Neural progenitor cell (in vitro differentiated cells): ENCODE results near the gene UBE2L3. TPM values are rescaled to one million over a fixed set of nuclear protein-coding genes. Genes with fewer than 3 reads are reported as not detected.
A peak's percentile ranks its signal among the peaks of the same experiment; 100 is the strongest.
"Not testable (repeated sequence)": the region's sequence is repeated elsewhere in the genome, so short reads cannot be mapped to it uniquely, and the experiment has no call there.

Experiments
- DNase-seq: peaks from one replicate; pipeline ENCODE4 v3.0.0-alpha.2; 2016; ENCODE audit warnings: low spot score
- H2AFZ ChIP-seq: fragments of 200-600 bp; sonication (generic); replicated peaks from 2 replicates; pipeline ENCODE4 v1.6.1; 2016; ENCODE audit warnings: antibody characterized with exemption
- H3F3A ChIP-seq: fragments of 200-600 bp; sonication (generic); 2 replicates; pipeline ENCODE4 v1.6.1; 2016; ENCODE audit warnings: antibody characterized with exemption, low read depth
- H3K27ac ChIP-seq: fragments of 200-600 bp; sonication (generic); 2 replicates; pipeline ENCODE4 v1.5.1; 2016; ENCODE audit warnings: mild to moderate bottlenecking
- H3K27me3 ChIP-seq: fragments of 200-600 bp; sonication (generic); 2 replicates; pipeline ENCODE4 v1.6.1; 2016; ENCODE audit warnings: mild to moderate bottlenecking, moderate library complexity
- H3K36me3 ChIP-seq: fragments of 200-600 bp; sonication (generic); 2 replicates; pipeline ENCODE4 v1.5.1; 2016
- H3K4me1 ChIP-seq: fragments of 200-600 bp; sonication (generic); 2 replicates; pipeline ENCODE4 v1.6.1; 2016; ENCODE audit warnings: mixed run types
- H3K4me2 ChIP-seq: fragments of 200-600 bp; sonication (generic); 2 replicates; pipeline ENCODE4 v1.6.1; 2016
- H3K4me3 ChIP-seq: fragments of 200-600 bp; sonication (generic); 2 replicates; pipeline ENCODE4 v1.5.1; 2016
- H3K79me2 ChIP-seq: fragments of 200-600 bp; sonication (generic); 2 replicates; pipeline ENCODE4 v1.6.1; 2016; ENCODE audit warnings: low read depth
- H3K9ac ChIP-seq: fragments of 200-600 bp; sonication (generic); 2 replicates; pipeline ENCODE4 v1.6.1; 2016
- H3K9me3 ChIP-seq: fragments of 200-600 bp; sonication (generic); 2 replicates; pipeline ENCODE4 v1.5.1; 2016; ENCODE audit warnings: low read depth
- H4K20me1 ChIP-seq: fragments of 200-600 bp; sonication (generic); 2 replicates; pipeline ENCODE4 v1.6.1; 2016; ENCODE audit warnings: low read depth
- H3K27ac Mint-ChIP-seq: 3 replicates; pipeline ENCODE4 v1.8.0; 2021; ENCODE audit warnings: mixed read lengths
- H3K27me3 Mint-ChIP-seq: 2 replicates; pipeline ENCODE4 v1.8.0; 2022; ENCODE audit warnings: low read depth, mild to moderate bottlenecking, inconsistent platforms, moderate library complexity, mixed read lengths; ENCODE audit not compliant: insufficient read depth
- H3K36me3 Mint-ChIP-seq: 3 replicates; pipeline ENCODE4 v1.8.0; 2021; ENCODE audit warnings: mixed read lengths
- H3K4me1 Mint-ChIP-seq: 3 replicates; pipeline ENCODE4 v1.8.0; 2021; ENCODE audit warnings: mixed read lengths
- H3K4me3 Mint-ChIP-seq: 3 replicates; pipeline ENCODE4 v1.8.0; 2021; ENCODE audit warnings: mild to moderate bottlenecking, moderate library complexity, mixed read lengths
- H3K9me3 Mint-ChIP-seq: 3 replicates; pipeline ENCODE4 v1.8.0; 2020; ENCODE audit warnings: mixed read lengths
- CTCF ChIP-seq: fragments of 200-600 bp; sonication (generic); IDR thresholded peaks from 2 replicates; pipeline ENCODE4 v1.5.1; 2017; ENCODE audit warnings: antibody characterized with exemption, mild to moderate bottlenecking
- EZH2 ChIP-seq: fragments of 200-600 bp; sonication (generic); IDR thresholded peaks from 2 replicates; pipeline ENCODE4 v1.6.1; 2017; ENCODE audit warnings: antibody characterized with exemption, mild to moderate bottlenecking, moderate library complexity
- EZH2phosphoT487 ChIP-seq: fragments of 200-600 bp; sonication (generic); IDR thresholded peaks from 2 replicates; pipeline ENCODE4 v1.6.1; 2017; ENCODE audit warnings: antibody characterized with exemption
- total RNA-seq: library from RNA; depleted of rRNA; stranded (reverse); fragments of >200 nt; gene quantifications from 2 replicates; pipeline ENCODE4 v1.2.3, GENCODE V29; 2015; ENCODE audit warnings: low replicate concordance

The UBE2L3 gene
- total RNA-seq, 1 donor from 2014 or later = 61.2 TPM

GRCh38 chr22:21563912-21564311 lies 3.6 kb upstream of the UBE2L3 start:
- no peaks in the 10 kb centered on the region for H3K9me3 ChIP-seq
- Mint-ChIP-seq H3K4me3 (no peak overlapping the region), H3K9me3 (no peaks in the 10 kb centered on the region), H3K36me3 (no peaks in the 10 kb centered on the region), H3K27me3 (peaks cover 7% of the 10 kb centered on the region), H3K27ac (no peak overlapping the region), H3K4me1 (peaks cover 8% of the 10 kb centered on the region)
- peaks cover 13% of the 10 kb centered on the region for H3F3A ChIP-seq
- TF ChIP-seq EZH2phosphoT487 (no peak), CTCF (no peak), EZH2 (no peak)
- peaks cover 9% of the 10 kb centered on the region for H4K20me1 ChIP-seq
- DNase-seq = no peak
- no peak overlapping the region for H3K9ac ChIP-seq
- no peaks in the 10 kb centered on the region for H3K36me3 ChIP-seq
- H3K4me2 ChIP-seq = no peak overlapping the region
- no peak overlapping the region for H3K27ac ChIP-seq
- H3K27me3 ChIP-seq = no peaks in the 10 kb centered on the region
- H3K4me3 ChIP-seq = no peak overlapping the region
- no peak overlapping the region for H2AFZ ChIP-seq
- H3K4me1 ChIP-seq = peaks cover 7% of the 10 kb centered on the region
- H3K79me2 ChIP-seq = peaks cover 14% of the 10 kb centered on the region

- Histone ChIP-seq H2AFZ (no peak overlapping the region), H3K27ac (no peak overlapping the region), H4K20me1 (peaks cover 14% of the 10 kb centered on the region), H3K4me3 (no peak overlapping the region), H3K4me2 (no peak overlapping the region), H3K9me3 (no peaks in the 10 kb centered on the region), H3F3A (peaks cover 18% of the 10 kb centered on the region), H3K9ac (no peak overlapping the region), H3K79me2 (peaks cover 19% of the 10 kb centered on the region), H3K36me3 (no peaks in the 10 kb centered on the region), H3K4me1 (peaks cover 12% of the 10 kb centered on the region), H3K27me3 (no peaks in the 10 kb centered on the region)
- Mint-ChIP-seq H3K9me3 (no peaks in the 10 kb centered on the region), H3K27ac (no peak overlapping the region), H3K4me1 (peaks cover 13% of the 10 kb centered on the region), H3K27me3 (peaks cover 7% of the 10 kb centered on the region), H3K4me3 (no peak overlapping the region), H3K36me3 (no peaks in the 10 kb centered on the region)
- no peak for TF ChIP-seq CTCF
- no peak for TF ChIP-seq EZH2phosphoT487
- TF ChIP-seq EZH2 = no peak
- no peak for DNase-seq
Measured at GRCh38 chr22:21564411-21564810, 3.1 kb upstream of the UBE2L3 start.

GRCh38 chr22:21568347-21569075 lies 997 bp downstream of the UBE2L3 start:
- Mint-ChIP-seq H3K9me3 (no peaks in the 10 kb centered on the region), H3K27me3 (peaks cover 7% of the 10 kb centered on the region), H3K27ac (peak overlapping the region; percentile 97), H3K4me3 (peak overlapping the region; percentile 97), H3K36me3 (peaks cover 6% of the 10 kb centered on the region), H3K4me1 (peaks cover 36% of the 10 kb centered on the region)
- peaks cover 25% of the 10 kb centered on the region for H3K4me1 ChIP-seq
- H3K27ac ChIP-seq = peak overlapping the region; percentile 89
- no peaks in the 10 kb centered on the region for H3K36me3 ChIP-seq
- DNase-seq = peak; percentile 20
- no peaks in the 10 kb centered on the region for H3K9me3 ChIP-seq
- H3K4me3 ChIP-seq = peak overlapping the region; percentile 98
- TF ChIP-seq CTCF = no peak
- no peak for TF ChIP-seq EZH2phosphoT487
- TF ChIP-seq EZH2 = no peak
- H3K9ac ChIP-seq = peak overlapping the region; percentile 99
- peaks cover 60% of the 10 kb centered on the region for H3K79me2 ChIP-seq
- peak overlapping the region; percentile 81 for H2AFZ ChIP-seq
- H4K20me1 ChIP-seq = peaks cover 55% of the 10 kb centered on the region
- peaks cover 24% of the 10 kb centered on the region for H3F3A ChIP-seq
- peak overlapping the region; percentile 99 for H3K4me2 ChIP-seq
- H3K27me3 ChIP-seq = no peaks in the 10 kb centered on the region

GRCh38 chr22:21569076-21569427 lies 1.5 kb downstream of the UBE2L3 start:
- Mint-ChIP-seq H3K4me3 (peak overlapping the region; percentile 97), H3K4me1 (peaks cover 36% of the 10 kb centered on the region)
- not testable (repeated sequence) for H3K27me3 Mint-ChIP-seq, H3K27ac Mint-ChIP-seq, H3K36me3 Mint-ChIP-seq, H3K9me3 ChIP-seq, H3K36me3 ChIP-seq, DNase-seq, H3K27me3 ChIP-seq, H3K9me3 Mint-ChIP-seq, H3K27ac ChIP-seq, H2AFZ ChIP-seq
- H3F3A ChIP-seq = peaks cover 24% of the 10 kb centered on the region
- peaks cover 25% of the 10 kb centered on the region for H3K4me1 ChIP-seq
- H4K20me1 ChIP-seq = peaks cover 60% of the 10 kb centered on the region
- peak overlapping the region; percentile 98 for H3K4me3 ChIP-seq
- H3K9ac ChIP-seq = peak overlapping the region; percentile 99
- peaks cover 65% of the 10 kb centered on the region for H3K79me2 ChIP-seq
- H3K4me2 ChIP-seq = peak overlapping the region; percentile 99
